ENCODE measurements around the gene CES5A.

CES5A gene

DNA sequence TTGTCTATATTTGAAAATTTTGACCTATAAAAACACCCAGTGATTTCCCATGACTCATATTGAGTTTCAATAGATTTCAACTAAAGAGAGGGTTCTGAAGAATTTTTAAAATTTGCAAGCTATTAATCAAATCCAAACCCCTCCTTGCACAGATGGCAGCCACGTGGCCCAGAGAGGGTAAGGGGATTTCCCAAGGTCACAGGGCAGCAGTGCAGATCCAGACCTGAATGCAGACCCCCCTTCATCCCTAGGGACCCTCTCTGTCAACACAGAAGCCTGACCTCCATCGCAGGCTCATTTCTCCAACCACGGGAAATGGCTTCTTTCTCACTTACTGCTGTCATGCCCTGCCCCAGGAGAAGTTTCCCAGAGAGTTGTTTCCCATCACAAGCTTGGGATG is 24.7 kb upstream of the CES5A start:
- Histone ChIP-seq H2AFZ (ENCODE audit: low read depth, low read length, severe bottlenecking) (no peak overlapping the region), H4K20me1 (ENCODE audit: low read depth, low read length) (no peaks in the 10 kb centered on the region), H3K9me2 (replicated peaks; ENCODE audit: insufficient read depth, low read length) (no peaks in the 10 kb centered on the region), H3K9me3 (ENCODE audit: insufficient read depth, low read length) (no peaks in the 10 kb centered on the region; the same call in 1 of the 2 replicates), H3K36me3 (ENCODE audit: low read length) (no peaks in the 10 kb centered on the region), H3K4me2 (ENCODE audit: low read depth, low read length, poor library complexity, severe bottlenecking) (no peak overlapping the region), H3K9ac (ENCODE audit: low read length) (no peak overlapping the region), H3F3A (ENCODE audit: insufficient read depth) (no peaks in the 10 kb centered on the region), H3K27me3 (ENCODE audit: low read length) (peaks cover 4% of the 10 kb centered on the region; the same call in 1 of the 2 replicates), H3K79me2 (ENCODE audit: insufficient read depth, low read length) (no peaks in the 10 kb centered on the region), H3K4me3 (ENCODE audit: insufficient read depth, low read length, poor library complexity, severe bottlenecking) (no peak overlapping the region), H3K27ac (ENCODE audit: low read depth, low read length) (no peak overlapping the region)
- TF ChIP-seq EZH2phosphoT487 (conservative IDR thresholded peaks at IDR 0.05; ENCODE audit: low read length), result no peak
- TF ChIP-seq CTCF (IDR thresholded peaks at IDR 0.05; ENCODE audit: insufficient read depth, low read length, poor library complexity, severe bottlenecking), result no peak

DNA sequence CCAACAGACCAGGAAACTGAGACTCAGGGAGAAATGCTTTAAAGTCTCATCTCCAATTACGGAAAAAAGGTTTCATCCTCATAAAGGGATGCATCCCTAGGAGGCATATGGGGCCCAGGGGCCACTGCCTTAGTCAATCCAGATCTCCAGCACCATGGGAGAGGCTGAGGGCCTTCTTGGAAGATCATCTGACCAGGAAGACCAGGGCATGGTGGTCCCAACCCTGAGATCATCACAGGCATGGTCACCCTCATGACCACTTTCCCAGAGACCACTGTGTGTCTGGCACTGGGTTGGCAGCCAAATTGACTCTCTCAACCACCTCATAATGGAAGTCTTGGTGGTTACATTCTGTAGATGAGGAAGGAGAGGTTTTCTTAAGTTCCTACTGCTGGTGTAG is 23.4 kb upstream of the CES5A start:
- Histone ChIP-seq H3K4me3 (ENCODE audit: insufficient read depth, low read length, poor library complexity, severe bottlenecking) (no peak overlapping the region), H4K20me1 (ENCODE audit: low read depth, low read length) (no peaks in the 10 kb centered on the region), H3F3A (ENCODE audit: insufficient read depth) (no peaks in the 10 kb centered on the region), H3K36me3 (ENCODE audit: low read length) (no peaks in the 10 kb centered on the region), H3K27me3 (ENCODE audit: low read length) (peaks cover 4% of the 10 kb centered on the region; the same call in 1 of the 2 replicates), H3K79me2 (ENCODE audit: insufficient read depth, low read length) (no peaks in the 10 kb centered on the region), H3K4me2 (ENCODE audit: low read depth, low read length, poor library complexity, severe bottlenecking) (no peak overlapping the region), H3K9me3 (ENCODE audit: insufficient read depth, low read length) (no peaks in the 10 kb centered on the region; the same call in 1 of the 2 replicates), H2AFZ (ENCODE audit: low read depth, low read length, severe bottlenecking) (no peak overlapping the region), H3K9me2 (replicated peaks; ENCODE audit: insufficient read depth, low read length) (no peaks in the 10 kb centered on the region), H3K27ac (ENCODE audit: low read depth, low read length) (no peak overlapping the region), H3K9ac (ENCODE audit: low read length) (no peak overlapping the region)
- TF ChIP-seq EZH2phosphoT487 (conservative IDR thresholded peaks at IDR 0.05; ENCODE audit: low read length) (no peak), CTCF (IDR thresholded peaks at IDR 0.05; ENCODE audit: insufficient read depth, low read length, poor library complexity, severe bottlenecking) (no peak)

DNA sequence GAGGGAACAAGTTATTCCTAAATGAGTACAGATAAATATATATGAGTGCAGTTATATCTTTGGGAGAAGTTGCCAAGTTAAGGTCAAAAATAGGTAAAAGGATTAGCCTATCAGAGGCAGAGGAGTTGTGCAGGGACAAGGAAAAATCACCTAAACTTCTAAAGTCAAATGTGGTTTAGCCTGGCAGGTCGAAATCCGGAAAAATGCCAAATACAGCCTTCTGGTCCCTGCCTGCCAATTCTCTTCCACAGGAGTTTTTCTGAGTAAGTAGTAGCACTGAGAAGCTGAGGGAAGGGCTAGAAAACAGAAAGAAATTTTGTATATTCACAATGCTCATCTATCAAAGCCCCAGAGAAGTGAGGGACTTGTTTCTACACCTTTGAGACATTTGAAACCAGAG is 17.6 kb upstream of the CES5A start:
- no peak for TF ChIP-seq CTCF (IDR thresholded peaks at IDR 0.05; ENCODE audit: insufficient read depth, low read length, poor library complexity, severe bottlenecking)
- no peak for TF ChIP-seq EZH2phosphoT487 (conservative IDR thresholded peaks at IDR 0.05; ENCODE audit: low read length)
- no peaks in the 10 kb centered on the region for H3K9me3 ChIP-seq (ENCODE audit: insufficient read depth, low read length)
- H3K9me2 ChIP-seq (replicated peaks; ENCODE audit: insufficient read depth, low read length), result no peaks in the 10 kb centered on the region
- no peak overlapping the region for H3K27ac ChIP-seq (ENCODE audit: low read depth, low read length)
- H3K27me3 ChIP-seq (ENCODE audit: low read length), result no peaks in the 10 kb centered on the region
- no peaks in the 10 kb centered on the region for H3K79me2 ChIP-seq (ENCODE audit: insufficient read depth, low read length)
- no peak overlapping the region for H3K4me3 ChIP-seq (ENCODE audit: insufficient read depth, low read length, poor library complexity, severe bottlenecking)
- H3K9ac ChIP-seq (ENCODE audit: low read length), result no peak overlapping the region
- no peak overlapping the region for H2AFZ ChIP-seq (ENCODE audit: low read depth, low read length, severe bottlenecking)
- no peaks in the 10 kb centered on the region for H3K36me3 ChIP-seq (ENCODE audit: low read length)
- no peak overlapping the region for H3K4me2 ChIP-seq (ENCODE audit: low read depth, low read length, poor library complexity, severe bottlenecking)
- H3F3A ChIP-seq (ENCODE audit: insufficient read depth), result no peaks in the 10 kb centered on the region
- H4K20me1 ChIP-seq (ENCODE audit: low read depth, low read length), result no peaks in the 10 kb centered on the region
